Esophagus muscularis mucosa (tissue), 4 donors: ENCODE measurements around the gene ZC3H7A. TPM values are rescaled to one million over a fixed set of nuclear protein-coding genes. Genes with fewer than 3 reads are reported as not detected.

Experiments
- DNase-seq: peaks from one replicate; pipeline ENCODE4 v3.0.0-alpha.2; 2017; ENCODE audit errors: extremely low spot score
- H3K27ac ChIP-seq, 4 donors: fragments of 200-600 bp; sonication (generic); replicated peaks in 1 of 4; 1 replicate in 3 of 4; 2 replicates in 1 of 4; pipeline ENCODE4 v1.5.1; 2016 to 2019; ENCODE audit warnings: mild to moderate bottlenecking in 1 of 4
- H3K27me3 ChIP-seq, 4 donors: fragments of 200-600 bp; sonication (generic); one replicate each; pipeline versions ENCODE4 v1.5.1 to v1.6.0; 2016 to 2019
- H3K36me3 ChIP-seq, 4 donors: fragments of 200-600 bp; sonication (generic); one replicate each; pipeline ENCODE4 v1.5.1; 2016 to 2019
- H3K4me1 ChIP-seq, 4 donors: fragments of 200-600 bp; sonication (generic); one replicate each; pipeline ENCODE4 v1.5.1; 2016 to 2019
- H3K4me3 ChIP-seq, 4 donors: fragments of 200-600 bp; sonication (generic); 1 replicate in 2 of 4; 2 replicates in 2 of 4; pipeline ENCODE4 v1.5.1; 2016 to 2019; ENCODE audit warnings: mild to moderate bottlenecking in 4 of 4, moderate library complexity in 1 of 4
- H3K9me3 ChIP-seq, 4 donors: fragments of 200-600 bp; sonication (generic); 1 replicate in 3 of 4; 2 replicates in 1 of 4; pipeline ENCODE4 v1.5.1; 2016 to 2019
- EP300 ChIP-seq: sonication (generic); formaldehyde crosslinking; IDR thresholded peaks from one replicate; pipeline ENCODE4 v1.6.1; 2017; ENCODE audit warnings: antibody characterized with exemption
- POLR2A ChIP-seq: fragments of 450-650 bp; IDR thresholded peaks from one replicate; pipeline ENCODE4 v1.6.1; 2017; ENCODE audit warnings: antibody characterized with exemption, moderate library complexity, mild to moderate bottlenecking, low read depth
- POLR2AphosphoS5 ChIP-seq, 2 donors: sonication (generic); formaldehyde crosslinking; IDR thresholded peaks; one replicate each; pipeline ENCODE4 v1.6.1; 2017; ENCODE audit warnings: antibody characterized with exemption in 2 of 2
- WGBS: methylation state at CpG from one replicate; pipeline ENCODE4 v1.1.5; 2018; 5-methylcytosine and 5-hydroxymethylcytosine counted together
- intact Hi-C: fragments of 100-400 bp; cut with DNase I; formaldehyde crosslinking; loops from one replicate; pipeline ENCODE4 v1.15.1; 2023
- total RNA-seq, 4 donors: library from RNA; depleted of rRNA; stranded (reverse); fragments of >200 nt; gene quantifications; one replicate each; pipeline versions ENCODE4 v1.1.0 to v1.2.1, GENCODE V29; 2016
- TF ChIP-seq, protein P1 (sequence below), 3 experiments: fragments of 200-600 bp in 2 of 3; fragments of 450-650 bp in 1 of 3; sonication (generic) in 2 of 3; IDR thresholded peaks; one replicate each; pipeline ENCODE4 v1.5.1; 2017 to 2019; ENCODE audit warnings: antibody characterized with exemption in 3 of 3, mild to moderate bottlenecking in 2 of 3, moderate library complexity in 1 of 3

Gene ZC3H7A
- total RNA-seq, 4 donors from 2014 or later = 51.1 to 61.0 (median 61.0) TPM

DNA sequence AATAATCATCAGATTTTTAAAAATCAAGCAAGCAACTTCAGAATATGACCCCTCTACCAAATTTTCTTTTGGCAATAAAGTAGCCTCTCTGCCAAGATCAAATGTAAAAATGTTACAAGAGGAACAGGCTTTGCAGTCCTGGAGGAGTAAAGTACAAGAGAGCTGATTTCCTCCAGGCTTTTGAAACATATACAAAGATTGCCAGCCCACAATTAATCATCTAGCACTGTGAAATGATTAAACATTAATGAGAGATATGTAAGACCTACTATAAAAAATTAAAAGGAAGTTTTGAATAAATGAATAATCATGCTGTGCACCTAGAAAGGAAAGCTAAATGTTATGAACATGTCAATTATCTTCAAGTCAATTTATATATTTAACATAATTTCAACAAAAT lies 80.7 kb downstream of the ZC3H7A start:
- DNase-seq = no peak
- peaks cover 9 to 41% (median 32%) of the 10 kb centered on the region in 4 donors for H3K4me1 ChIP-seq
- no peak overlapping the region for H3K4me3 ChIP-seq
- H3K27me3 ChIP-seq = no peaks in the 10 kb centered on the region
- peak overlapping the region in 1 of 4 donors; percentile 8 for H3K27ac ChIP-seq
- no peak for TF ChIP-seq EP300
- TF ChIP-seq, protein P1, sequence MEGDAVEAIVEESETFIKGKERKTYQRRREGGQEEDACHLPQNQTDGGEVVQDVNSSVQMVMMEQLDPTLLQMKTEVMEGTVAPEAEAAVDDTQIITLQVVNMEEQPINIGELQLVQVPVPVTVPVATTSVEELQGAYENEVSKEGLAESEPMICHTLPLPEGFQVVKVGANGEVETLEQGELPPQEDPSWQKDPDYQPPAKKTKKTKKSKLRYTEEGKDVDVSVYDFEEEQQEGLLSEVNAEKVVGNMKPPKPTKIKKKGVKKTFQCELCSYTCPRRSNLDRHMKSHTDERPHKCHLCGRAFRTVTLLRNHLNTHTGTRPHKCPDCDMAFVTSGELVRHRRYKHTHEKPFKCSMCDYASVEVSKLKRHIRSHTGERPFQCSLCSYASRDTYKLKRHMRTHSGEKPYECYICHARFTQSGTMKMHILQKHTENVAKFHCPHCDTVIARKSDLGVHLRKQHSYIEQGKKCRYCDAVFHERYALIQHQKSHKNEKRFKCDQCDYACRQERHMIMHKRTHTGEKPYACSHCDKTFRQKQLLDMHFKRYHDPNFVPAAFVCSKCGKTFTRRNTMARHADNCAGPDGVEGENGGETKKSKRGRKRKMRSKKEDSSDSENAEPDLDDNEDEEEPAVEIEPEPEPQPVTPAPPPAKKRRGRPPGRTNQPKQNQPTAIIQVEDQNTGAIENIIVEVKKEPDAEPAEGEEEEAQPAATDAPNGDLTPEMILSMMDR (IDR thresholded peaks at IDR 0.05) = no peak
- no peak for TF ChIP-seq POLR2A
- TF ChIP-seq POLR2AphosphoS5 (IDR thresholded peaks at IDR 0.05) = no peak
- H3K36me3 ChIP-seq = peaks cover 18 to 63% (median 41%) of the 10 kb centered on the region in 4 donors
- H3K9me3 ChIP-seq = no peaks in the 10 kb centered on the region
- intact Hi-C loops = no loop called here

DNA sequence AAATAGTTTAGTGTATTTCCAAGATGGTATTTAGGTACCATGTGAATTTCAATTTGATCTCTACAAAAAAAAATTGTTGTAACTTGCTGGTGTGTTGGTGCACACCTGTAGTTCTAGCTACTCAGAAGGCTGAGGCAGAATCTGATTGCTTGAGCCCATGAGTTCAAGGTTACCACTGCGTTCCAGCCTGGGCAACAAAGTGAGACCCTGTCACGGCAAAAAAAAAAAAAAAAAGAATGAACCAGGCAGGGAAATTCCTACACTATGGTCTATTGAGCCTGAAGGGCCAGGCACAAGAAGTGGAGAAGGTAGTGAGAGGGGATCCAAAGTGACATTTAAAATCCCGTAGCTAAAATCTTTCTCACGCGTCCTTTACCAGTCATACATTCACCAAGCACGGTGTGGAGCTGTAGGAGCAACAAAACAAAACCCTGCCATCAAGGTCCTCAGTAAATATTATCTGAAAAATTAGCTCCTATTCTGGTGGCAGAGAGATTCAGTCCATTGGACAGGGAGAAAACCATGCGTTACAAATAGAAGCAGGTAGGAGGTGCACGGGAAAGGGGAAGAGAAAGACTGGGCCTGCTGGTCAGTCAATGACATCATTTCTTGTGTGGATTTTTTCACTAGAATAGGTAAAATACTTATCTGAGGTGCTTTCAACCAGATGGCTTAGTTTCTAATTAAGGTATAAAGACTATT lies 81.7 kb downstream of the ZC3H7A start:
- H3K4me3 ChIP-seq = no peak overlapping the region
- H3K4me1 ChIP-seq = peaks cover 9 to 41% (median 32%) of the 10 kb centered on the region in 4 donors
- TF ChIP-seq EP300 = no peak
- TF ChIP-seq POLR2A = no peak
- no peak for TF ChIP-seq POLR2AphosphoS5 (IDR thresholded peaks at IDR 0.05)
- TF ChIP-seq, protein P1 (IDR thresholded peaks at IDR 0.05) = no peak
- peaks cover 9 to 61% (median 39%) of the 10 kb centered on the region in 4 donors for H3K36me3 ChIP-seq
- 86% methylated on average over 8 of the region's 8 CpGs for WGBS
- H3K27me3 ChIP-seq = no peaks in the 10 kb centered on the region
- H3K27ac ChIP-seq = no peak overlapping the region
- no peak for DNase-seq
- H3K9me3 ChIP-seq = no peaks in the 10 kb centered on the region
- intact Hi-C loops = loop anchor here (2.0 kb wide), 1 partner anchor 309 kb away; no protein-coding TSS in a partner anchor

DNA sequence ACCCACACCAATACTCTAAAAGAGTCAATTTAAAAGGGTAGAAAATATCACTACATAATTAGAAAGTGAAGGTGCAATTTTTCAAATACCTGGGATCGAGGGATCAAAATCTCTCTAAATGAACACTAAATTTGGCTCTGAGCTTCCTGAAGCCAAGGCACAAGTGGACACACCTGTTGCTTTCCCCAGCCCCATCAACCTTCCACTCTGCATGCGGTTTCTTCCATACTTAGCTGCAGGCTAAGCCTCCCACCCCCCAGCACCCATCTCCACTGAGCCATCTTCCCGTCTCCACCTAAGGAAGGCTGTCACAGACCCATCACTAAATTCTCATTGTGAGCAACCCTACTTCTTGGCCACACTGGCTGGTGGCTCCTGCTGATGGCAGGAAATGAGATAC lies 84.9 kb downstream of the ZC3H7A start:
- no peak for DNase-seq
- Histone ChIP-seq H3K27me3 (no peaks in the 10 kb centered on the region), H3K4me1 (peaks cover 3 to 20% (median 14%) of the 10 kb centered on the region in 4 donors), H3K9me3 (no peaks in the 10 kb centered on the region), H3K27ac (no peak overlapping the region), H3K4me3 (no peak overlapping the region), H3K36me3 (peaks cover 0 to 49% (median 35%) of the 10 kb centered on the region in 4 donors)
- intact Hi-C loops = loop anchor here (5.0 kb wide), 2 partner anchors 180 to 315 kb away; no protein-coding TSS in a partner anchor
- WGBS = 92% methylated on average over 3 of the region's 3 CpGs
- TF ChIP-seq, protein P1 (IDR thresholded peaks at IDR 0.05) = no peak
- TF ChIP-seq POLR2A (no peak), EP300 (no peak), POLR2AphosphoS5 (IDR thresholded peaks at IDR 0.05) (no peak)

DNA sequence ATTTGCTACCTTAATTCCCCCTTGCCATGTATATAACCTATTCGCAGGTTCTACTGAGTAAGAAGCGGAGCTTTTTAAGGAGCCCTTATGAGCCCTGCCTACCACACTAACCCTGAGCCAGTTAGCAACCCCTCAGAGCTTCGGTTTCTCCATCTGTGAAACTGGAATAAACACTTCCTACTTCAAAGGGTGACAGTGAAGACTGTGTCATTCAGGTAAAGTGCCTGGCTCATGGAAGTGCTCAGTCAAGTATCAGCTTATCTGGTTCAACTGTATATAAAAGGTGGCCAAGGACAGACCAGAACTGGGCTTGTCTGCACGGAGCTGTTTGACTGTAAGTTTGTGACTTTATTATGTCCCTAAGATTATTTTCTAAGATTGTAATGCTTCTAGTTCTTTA lies 85.4 kb downstream of the ZC3H7A start:
- WGBS = 96% methylated on average over 4 of the region's 4 CpGs
- Histone ChIP-seq H3K27me3 (no peaks in the 10 kb centered on the region), H3K4me3 (no peak overlapping the region), H3K9me3 (no peaks in the 10 kb centered on the region), H3K4me1 (peaks cover 3 to 16% (median 13%) of the 10 kb centered on the region in 4 donors), H3K36me3 (peaks cover 0 to 51% (median 35%) of the 10 kb centered on the region in 4 donors), H3K27ac (no peak overlapping the region)
- DNase-seq = no peak
- TF ChIP-seq, protein P1 (IDR thresholded peaks at IDR 0.05) = no peak
- TF ChIP-seq POLR2A (no peak), POLR2AphosphoS5 (IDR thresholded peaks at IDR 0.05) (no peak), EP300 (no peak)
- intact Hi-C loops = loop anchor here (5.0 kb wide), 2 partner anchors 179 to 314 kb away; no protein-coding TSS in a partner anchor
